ENCODE data around the gene ZBTB20.

DNA sequence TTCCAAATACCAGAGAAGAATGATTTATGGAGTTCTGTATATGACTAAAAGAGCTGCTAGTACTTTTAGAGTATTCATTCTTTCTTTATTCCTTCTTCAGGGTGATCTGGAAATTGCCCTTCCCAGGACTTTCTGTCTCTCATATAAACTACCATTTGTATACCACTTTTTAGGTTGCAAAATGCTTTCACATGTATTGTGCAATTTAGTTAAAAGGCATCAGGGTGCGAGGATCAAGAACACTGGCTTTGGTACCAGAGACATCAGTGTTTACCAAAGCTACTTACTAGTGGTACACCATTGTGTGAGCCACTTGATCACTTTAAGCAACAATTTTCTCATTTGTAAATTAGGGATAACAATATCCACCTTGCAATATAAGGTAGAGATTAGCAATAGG, 601.9 kb downstream of the ZBTB20 start:
- TF ChIP-seq SIN3A (IDR thresholded peaks at IDR 0.05; ENCODE audit: borderline replicate concordance, low read depth, low read length) (no peak), EP300 (IDR thresholded peaks at IDR 0.05; ENCODE audit: borderline replicate concordance in 1 of 2, low read depth in 1 of 2, low read length in 1 of 2) (no peak), RFX5 (IDR thresholded peaks at IDR 0.05; ENCODE audit: low read length) (no peak), EZH2phosphoT487 (IDR thresholded peaks at IDR 0.05; ENCODE audit: borderline replicate concordance, low read depth) (no peak)
- TF ChIP-seq, protein P1, sequence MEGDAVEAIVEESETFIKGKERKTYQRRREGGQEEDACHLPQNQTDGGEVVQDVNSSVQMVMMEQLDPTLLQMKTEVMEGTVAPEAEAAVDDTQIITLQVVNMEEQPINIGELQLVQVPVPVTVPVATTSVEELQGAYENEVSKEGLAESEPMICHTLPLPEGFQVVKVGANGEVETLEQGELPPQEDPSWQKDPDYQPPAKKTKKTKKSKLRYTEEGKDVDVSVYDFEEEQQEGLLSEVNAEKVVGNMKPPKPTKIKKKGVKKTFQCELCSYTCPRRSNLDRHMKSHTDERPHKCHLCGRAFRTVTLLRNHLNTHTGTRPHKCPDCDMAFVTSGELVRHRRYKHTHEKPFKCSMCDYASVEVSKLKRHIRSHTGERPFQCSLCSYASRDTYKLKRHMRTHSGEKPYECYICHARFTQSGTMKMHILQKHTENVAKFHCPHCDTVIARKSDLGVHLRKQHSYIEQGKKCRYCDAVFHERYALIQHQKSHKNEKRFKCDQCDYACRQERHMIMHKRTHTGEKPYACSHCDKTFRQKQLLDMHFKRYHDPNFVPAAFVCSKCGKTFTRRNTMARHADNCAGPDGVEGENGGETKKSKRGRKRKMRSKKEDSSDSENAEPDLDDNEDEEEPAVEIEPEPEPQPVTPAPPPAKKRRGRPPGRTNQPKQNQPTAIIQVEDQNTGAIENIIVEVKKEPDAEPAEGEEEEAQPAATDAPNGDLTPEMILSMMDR (IDR thresholded peaks at IDR 0.05), result no peak

Data from SK-N-SH (cell line).